Small intestine (tissue), 7 donors: Measurements from ENCODE around the gene CBFA2T3. TPM values are rescaled to one million over a fixed set of nuclear protein-coding genes. Genes with fewer than 3 reads are reported as not detected.

Experiments used
- DNase-seq, 2 donors: peaks; one replicate each; pipeline versions ENCODE4 v3.0.0 to v3.0.0-alpha.2; 2013
- FAIRE-seq: peaks from 2 replicates; lab custom pipeline; 2012; peaks lifted over from hg19 to GRCh38; lab: Jason Lieb, UNC
- H3K27ac ChIP-seq, 3 donors: one replicate each; pipeline ENCODE4 v1.5.1; 2013; ENCODE audit warnings: low read length in 2 of 3, mild to moderate bottlenecking in 2 of 3, control low read depth in 1 of 3, inconsistent platforms in 1 of 3, low read depth in 1 of 3, moderate library complexity in 1 of 3
- H3K27me3 ChIP-seq, 3 donors: one replicate each; pipeline ENCODE4 v1.6.1; 2013; ENCODE audit warnings: low read length in 3 of 3, inconsistent platforms in 1 of 3; ENCODE audit not compliant: control insufficient read depth in 3 of 3, insufficient read depth in 3 of 3
- H3K36me3 ChIP-seq, 3 donors: one replicate each; pipeline ENCODE4 v1.6.1; 2013; ENCODE audit warnings: low read length in 3 of 3, inconsistent platforms in 1 of 3, low read depth in 1 of 3, mild to moderate bottlenecking in 1 of 3, moderate library complexity in 1 of 3; ENCODE audit not compliant: control insufficient read depth in 3 of 3, insufficient read depth in 2 of 3
- H3K4me1 ChIP-seq, 3 donors: one replicate each; pipeline ENCODE4 v1.6.1; 2013; ENCODE audit warnings: low read length in 2 of 3, inconsistent platforms in 1 of 3, low read depth in 1 of 3, mild to moderate bottlenecking in 1 of 3, moderate library complexity in 1 of 3; ENCODE audit not compliant: control insufficient read depth in 3 of 3, insufficient read depth in 2 of 3
- H3K4me3 ChIP-seq, 3 donors: one replicate each; pipeline ENCODE4 v1.5.1; 2013; ENCODE audit warnings: low read length in 3 of 3, control low read depth in 1 of 3, inconsistent platforms in 1 of 3, low read depth in 1 of 3, mild to moderate bottlenecking in 1 of 3, moderate library complexity in 1 of 3
- H3K9me3 ChIP-seq, 2 donors: one replicate each; pipeline ENCODE4 v1.6.1; 2013; ENCODE audit warnings: low read depth in 1 of 2, low read length in 1 of 2; ENCODE audit not compliant: control insufficient read depth in 2 of 2, insufficient read depth in 1 of 2
- WGBS, 3 donors: extraction: QIAGEN DNeasy Blood & Tissue Kit; methylation state at CpG; one replicate each; pipeline ENCODE4 v1.1.7; 2013; 5-methylcytosine and 5-hydroxymethylcytosine counted together
- polyA plus RNA-seq, 4 donors: library from polyadenylated mRNA; stranded (reverse) in 3 of 4; unstranded in 1 of 4; fragments of 200-250 nt in 3 of 4; fragments of 120-200 nt in 1 of 4; gene quantifications; one replicate each; pipeline versions ENCODE4 v1.2.1 to v1.2.3, GENCODE V29; 2013
- donor health status: healthy with polysubstance abuse.
- donor health status: control.
- donor health status: control.
- donor health status: Bipolar disorder and iron deficiency.
- donor health status: healthy.

The CBFA2T3 gene
- polyA plus RNA-seq, 4 donors: 1.4 to 8.4 (median 4.1) TPM

GRCh38 chr16:88943741-88944140 lies 33.3 kb downstream of the CBFA2T3 start:
- no peak overlapping the region for H3K4me3 ChIP-seq
- no peaks in the 10 kb centered on the region for H3K4me1 ChIP-seq
- H3K27me3 ChIP-seq: peaks cover 3 to 50% (median 19%) of the 10 kb centered on the region in 3 donors
- no peaks in the 10 kb centered on the region for H3K36me3 ChIP-seq
- no peak for DNase-seq
- H3K27ac ChIP-seq: no peak overlapping the region
- H3K9me3 ChIP-seq: no peaks in the 10 kb centered on the region
- WGBS, 3 donors: 86 to 89% (median 88%) methylated on average over 20 of the region's 20 CpGs
- FAIRE-seq: no peak

DNA sequence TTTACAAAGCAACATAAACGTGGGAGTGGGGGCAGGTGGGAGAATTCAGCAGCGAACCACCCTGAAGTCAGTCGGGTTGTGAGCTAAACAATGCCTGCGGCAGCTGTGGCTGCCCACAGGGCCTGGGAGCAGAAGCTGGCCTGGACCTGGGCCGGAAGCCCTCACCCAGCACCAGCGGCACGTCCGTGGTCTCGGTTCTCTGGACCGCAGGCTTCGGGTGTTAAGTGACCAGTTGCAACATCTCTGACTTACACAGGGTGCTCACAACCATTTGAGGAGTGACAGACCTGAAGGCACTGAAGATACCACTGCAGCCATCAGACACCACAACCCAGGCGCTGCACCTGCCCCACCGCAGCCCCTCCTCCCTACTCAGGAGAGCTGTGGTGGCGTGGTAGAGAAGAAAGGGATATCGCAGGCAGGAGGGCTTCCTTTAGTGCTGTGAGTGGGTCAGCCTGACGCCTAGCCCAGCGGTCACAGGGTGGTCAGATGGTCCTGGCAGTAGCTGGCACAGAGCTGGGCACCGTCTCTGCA lies 33.8 kb downstream of the CBFA2T3 start:
- DNase-seq: no peak
- Histone ChIP-seq H3K36me3 (no peaks in the 10 kb centered on the region), H3K27me3 (peaks cover 3 to 52% (median 21%) of the 10 kb centered on the region in 3 donors), H3K4me1 (no peaks in the 10 kb centered on the region), H3K4me3 (no peak overlapping the region), H3K9me3 (no peaks in the 10 kb centered on the region), H3K27ac (no peak overlapping the region)
- WGBS, 3 donors: 68 to 82% (median 77%) methylated on average over 18 of the region's 18 CpGs
- FAIRE-seq: no peak

DNA sequence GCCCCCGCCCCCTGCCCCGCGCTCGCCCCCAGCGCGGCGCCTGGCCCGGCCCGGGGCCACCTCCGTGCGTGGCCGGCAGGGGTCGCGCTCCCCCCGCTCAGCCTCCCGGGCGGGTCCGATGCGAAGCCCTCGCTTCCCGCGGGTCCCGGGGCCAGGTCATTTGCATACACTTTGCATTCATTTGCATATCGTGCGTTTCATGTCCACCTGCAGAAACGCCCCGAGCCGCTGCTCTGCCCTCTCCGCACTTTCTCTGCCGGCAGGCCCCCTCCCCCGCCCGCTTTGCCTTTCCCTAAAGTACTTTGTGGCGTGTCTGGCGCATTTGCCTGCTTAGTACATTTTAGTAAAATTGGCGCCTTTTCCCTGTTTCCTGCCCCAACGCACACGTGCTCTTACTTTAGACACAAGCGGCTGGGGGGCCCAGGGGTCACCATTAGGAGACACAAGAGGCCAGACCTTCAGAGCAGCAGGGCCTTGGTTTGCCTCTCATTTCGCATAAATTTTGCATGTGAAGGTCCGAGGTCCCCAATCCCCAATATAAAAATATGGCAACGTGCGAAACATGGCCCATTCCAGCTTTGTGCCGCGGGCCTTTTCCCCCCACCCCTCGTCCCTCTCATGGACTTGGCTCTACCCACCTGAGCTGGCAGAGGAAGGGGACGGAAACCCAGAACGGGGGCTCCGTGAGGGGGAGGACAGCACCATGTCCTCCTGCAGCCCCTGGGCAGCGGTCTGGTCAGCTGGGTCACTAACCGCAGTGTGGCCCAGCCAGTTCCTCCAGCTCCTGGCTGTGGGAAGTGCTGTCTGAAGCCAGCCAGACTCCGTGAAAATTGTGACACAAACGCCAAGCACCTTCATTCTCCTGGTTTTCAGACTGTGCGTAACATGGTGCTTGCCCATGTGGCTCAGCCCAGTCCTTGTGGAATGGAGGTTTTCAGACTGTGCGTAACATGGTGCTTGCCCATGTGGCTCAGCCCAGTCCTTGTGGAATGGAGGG lies 34.8 kb downstream of the CBFA2T3 start:
- H3K4me3 ChIP-seq: peak overlapping the region in 1 of 3 donors; percentile 53
- no peak overlapping the region for H3K27ac ChIP-seq
- H3K27me3 ChIP-seq: peaks cover 3 to 53% (median 24%) of the 10 kb centered on the region in 3 donors
- no peaks in the 10 kb centered on the region for H3K9me3 ChIP-seq
- no peaks in the 10 kb centered on the region for H3K4me1 ChIP-seq
- FAIRE-seq: no peak
- WGBS, 3 donors: 22 to 25% (median 24%) methylated on average over 45 to 54 of the region's 54 CpGs
- H3K36me3 ChIP-seq: no peaks in the 10 kb centered on the region
- peak in 1 of 2 donors; percentile 55 for DNase-seq

DNA sequence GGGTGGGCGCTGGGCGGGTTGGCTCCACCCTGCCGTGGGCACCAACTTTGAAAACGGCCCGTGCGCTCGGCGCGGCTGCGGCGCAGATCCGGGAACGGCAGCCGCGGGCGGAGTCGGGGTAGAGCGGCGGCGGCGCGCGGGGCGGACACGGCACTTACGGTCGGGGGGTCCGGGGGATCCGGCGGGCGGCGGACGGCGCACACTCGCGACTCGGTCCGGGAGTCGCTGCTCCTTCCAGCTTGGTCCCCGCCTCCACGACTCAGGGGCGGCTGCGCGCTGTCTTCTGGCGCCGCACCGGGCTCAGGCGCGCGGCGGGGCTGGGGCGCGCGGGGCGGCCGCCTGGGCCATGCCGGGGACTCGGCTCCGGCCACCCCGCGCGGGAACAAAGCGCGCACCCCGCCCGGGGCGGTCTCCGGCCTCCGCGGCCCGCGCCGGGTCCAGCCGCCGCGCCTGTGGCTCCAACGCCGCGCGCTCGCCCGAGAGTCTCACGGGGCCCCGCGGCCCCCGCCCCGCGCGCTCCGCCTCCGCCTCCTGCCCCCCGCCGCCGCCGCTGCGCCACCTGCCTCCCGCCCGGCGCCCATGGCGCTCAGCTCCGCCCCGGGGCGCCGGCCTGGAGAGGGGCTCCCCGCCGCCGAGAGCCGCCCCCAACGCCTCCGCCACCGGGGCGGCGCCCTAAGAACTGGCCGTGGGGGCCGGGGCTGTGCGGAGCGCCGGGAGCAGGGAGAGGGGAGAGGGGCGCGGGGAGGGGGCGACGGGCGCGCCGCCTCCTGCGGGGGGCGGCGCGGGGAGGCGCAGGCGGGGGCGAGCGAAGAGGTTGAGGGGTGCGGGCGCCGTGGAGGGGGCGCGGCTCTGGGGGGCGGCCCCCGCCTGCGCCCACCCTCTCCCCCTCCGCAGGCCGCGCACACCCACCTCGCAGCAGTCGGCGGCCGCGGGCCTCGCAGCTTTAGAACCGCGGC lies 35.9 kb downstream of the CBFA2T3 start:
- Histone ChIP-seq H3K4me1 (peaks cover 0 to 8% (median 0%) of the 10 kb centered on the region in 3 donors), H3K9me3 (no peaks in the 10 kb centered on the region), H3K4me3 (peak overlapping the region; percentile 34 to 68 (median 53)), H3K27me3 (peaks cover 3 to 56% (median 26%) of the 10 kb centered on the region in 3 donors), H3K36me3 (no peaks in the 10 kb centered on the region), H3K27ac (no peak overlapping the region)
- 0 to 1% (median 1%) methylated on average over 55 to 146 of the region's 152 CpGs for WGBS, 3 donors
- FAIRE-seq (no peak), DNase-seq (peak in 1 of 2 donors; percentile 49)

- H3K27ac ChIP-seq: peak overlapping the region in 1 of 3 donors; percentile 60
- H3K27me3 ChIP-seq: peaks cover 3 to 56% (median 28%) of the 10 kb centered on the region in 3 donors
- FAIRE-seq (no peak), DNase-seq (peak in 1 of 2 donors; percentile 40)
- no peaks in the 10 kb centered on the region for H3K36me3 ChIP-seq
- H3K9me3 ChIP-seq: no peaks in the 10 kb centered on the region
- peaks cover 0 to 17% (median 0%) of the 10 kb centered on the region in 3 donors for H3K4me1 ChIP-seq
- 4 to 6% (median 5%) methylated on average over 44 to 73 of the region's 73 CpGs for WGBS, 3 donors
- H3K4me3 ChIP-seq: peak overlapping the region; percentile 34 to 68 (median 53)
Measured at GRCh38 chr16:88939972-88940861, 36.8 kb downstream of the CBFA2T3 start.

DNA sequence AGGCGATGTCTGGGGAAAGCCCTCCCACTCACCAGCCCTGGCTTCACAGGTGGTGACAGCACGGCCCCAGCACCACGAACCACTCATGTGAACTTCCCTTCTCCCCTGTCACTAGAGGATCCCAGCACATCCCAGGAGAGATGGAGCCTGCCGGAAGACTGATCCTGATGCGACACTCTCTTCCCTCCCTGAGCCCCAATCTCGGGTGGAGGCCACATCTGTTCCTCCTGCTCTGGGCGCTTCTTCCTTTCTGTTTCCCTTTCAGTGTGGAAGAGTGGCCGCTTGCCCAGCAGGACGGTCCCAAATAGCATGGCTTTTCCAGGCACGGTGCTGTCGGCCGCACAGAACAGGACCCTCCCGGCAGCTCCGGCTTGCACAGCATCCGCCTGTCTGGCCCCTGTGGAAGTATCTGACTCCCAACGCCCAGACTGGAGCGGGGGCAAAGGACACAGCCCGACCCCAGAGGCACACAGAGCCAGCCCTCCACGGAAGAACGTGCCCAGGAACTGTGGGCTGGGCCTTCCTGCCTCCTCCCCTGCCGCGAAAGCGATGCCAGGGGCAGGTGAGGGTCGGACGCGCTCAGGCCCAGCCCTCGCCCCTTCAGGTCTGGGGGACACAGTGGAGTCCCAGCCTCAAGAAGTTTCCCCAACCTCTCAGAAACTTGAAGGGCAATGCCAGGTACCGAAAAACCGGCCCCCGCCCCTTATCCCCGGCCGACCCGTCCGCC lies 37.6 kb downstream of the CBFA2T3 start:
- H3K36me3 ChIP-seq: no peaks in the 10 kb centered on the region
- no peak for FAIRE-seq
- WGBS, 3 donors: 23 to 29% (median 26%) methylated on average over 34 of the region's 34 CpGs
- peaks cover 0 to 17% (median 0%) of the 10 kb centered on the region in 3 donors for H3K4me1 ChIP-seq
- H3K4me3 ChIP-seq: peak overlapping the region; percentile 10 to 34 (median 17)
- peak overlapping the region in 1 of 3 donors; percentile 26 for H3K27ac ChIP-seq
- no peaks in the 10 kb centered on the region for H3K9me3 ChIP-seq
- H3K27me3 ChIP-seq: peaks cover 3 to 51% (median 28%) of the 10 kb centered on the region in 3 donors
- no peak for DNase-seq

DNA sequence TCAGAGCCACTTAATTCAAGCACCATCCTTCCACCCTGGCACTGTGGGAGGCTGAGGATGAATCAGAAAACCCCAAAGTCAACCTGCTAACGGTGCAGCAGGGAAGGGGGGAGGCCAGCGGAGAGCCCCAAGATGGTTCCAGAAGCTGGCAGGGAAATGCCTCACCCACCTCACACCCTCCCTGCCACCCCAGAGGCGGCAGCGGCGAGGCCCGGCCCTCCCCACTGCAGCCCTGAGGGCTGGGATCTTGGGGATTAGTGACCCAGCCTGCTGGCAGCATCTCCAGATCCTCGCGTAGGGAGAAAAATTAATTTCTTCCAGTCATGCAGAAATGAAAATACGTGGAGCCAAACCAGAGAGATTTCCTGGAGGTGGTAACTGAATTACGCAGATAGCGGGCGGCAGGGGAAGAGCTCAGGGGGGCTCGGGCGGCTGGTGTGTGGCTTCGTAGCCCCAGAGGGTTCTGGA lies 38.2 kb downstream of the CBFA2T3 start:
- DNase-seq (no peak), FAIRE-seq (no peak)
- no peak overlapping the region for H3K4me3 ChIP-seq
- peaks cover 0 to 17% (median 0%) of the 10 kb centered on the region in 3 donors for H3K4me1 ChIP-seq
- H3K27me3 ChIP-seq: peaks cover 3 to 49% (median 28%) of the 10 kb centered on the region in 3 donors
- no peaks in the 10 kb centered on the region for H3K36me3 ChIP-seq
- WGBS, 3 donors: 48 to 66% (median 52%) methylated on average over 15 of the region's 15 CpGs
- peak overlapping the region in 1 of 3 donors; percentile 26 for H3K27ac ChIP-seq
- no peaks in the 10 kb centered on the region for H3K9me3 ChIP-seq
